ENCODE results near the gene SHC4. TPM values are rescaled to one million over a fixed set of nuclear protein-coding genes. Genes with fewer than 3 reads are reported as not detected.

The SHC4 gene
- total RNA-seq, 2 experiments from 2014 or later, result 3.7 to 4.1 TPM

GRCh38 chr15:48777645-48778330, 185.9 kb downstream of the SHC4 start:
- DNase-seq, result no peak
- Mint-ChIP-seq H3K4me1 (no peaks in the 10 kb centered on the region), H3K4me3 (no peak overlapping the region), H3K36me3 (peaks cover 43% of the 10 kb centered on the region), H3K9me3 (peaks cover 10% of the 10 kb centered on the region), H3K27ac (no peak overlapping the region), H3K27me3 (no peaks in the 10 kb centered on the region)

- Mint-ChIP-seq H3K36me3 (peaks cover 48% of the 10 kb centered on the region), H3K4me3 (no peak overlapping the region), H3K27ac (no peak overlapping the region), H3K4me1 (no peaks in the 10 kb centered on the region), H3K9me3 (peaks cover 10% of the 10 kb centered on the region), H3K27me3 (no peaks in the 10 kb centered on the region)
- no peak for DNase-seq
Measured at GRCh38 chr15:48775546-48775945, 188.2 kb downstream of the SHC4 start.

GRCh38 chr15:48774484-48774883, 189.2 kb downstream of the SHC4 start:
- H3K9me3 Mint-ChIP-seq, result peaks cover 10% of the 10 kb centered on the region
- no peaks in the 10 kb centered on the region for H3K27me3 Mint-ChIP-seq
- no peak overlapping the region for H3K27ac Mint-ChIP-seq
- no peaks in the 10 kb centered on the region for H3K4me1 Mint-ChIP-seq
- peaks cover 49% of the 10 kb centered on the region for H3K36me3 Mint-ChIP-seq
- no peak for DNase-seq
- H3K4me3 Mint-ChIP-seq, result no peak overlapping the region

Other genes starting within 250 kb of the SHC4 start
- gene CEP152, start 152.8 kb downstream of the SHC4 start, total RNA-seq, result 10 to 100 TPM; 27.2 to 27.3 TPM
- gene EID1, start 85.8 kb downstream of the SHC4 start, total RNA-seq, result 100 to 1,000 TPM; 100 to 103 TPM
- gene SECISBP2L, start 82.5 kb upstream of the SHC4 start, total RNA-seq, result 10 to 100 TPM; 18.5 to 19.6 TPM
- gene COPS2, start 191.7 kb upstream of the SHC4 start, total RNA-seq, result 100 to 1,000 TPM; 109 to 113 TPM
- gene GALK2, start 206.3 kb upstream of the SHC4 start, total RNA-seq, result 10 to 100 TPM; 25.4 to 26.1 TPM